Peyer's patch (tissue), 4 donors: ENCODE data around the gene HMCN1. TPM values are rescaled to one million over a fixed set of nuclear protein-coding genes. Genes with fewer than 3 reads are reported as not detected.
"Not testable (repeated sequence)": the region's sequence is repeated elsewhere in the genome, so short reads cannot be mapped to it uniquely, and the experiment has no call there.

ENCODE experiments used
- DNase-seq, 3 donors: peaks; one replicate each; pipeline ENCODE4 v3.0.0-alpha.2; 2017 to 2019
- H3K27ac ChIP-seq, 4 donors: fragments of 200-600 bp; sonication (generic); one replicate each; pipeline ENCODE4 v1.5.1; 2016 to 2019
- H3K27me3 ChIP-seq, 2 donors: fragments of 200-600 bp; sonication (generic); one replicate each; pipeline ENCODE4 v1.5.1; 2019
- H3K36me3 ChIP-seq, 3 donors: fragments of 200-600 bp; sonication (generic); one replicate each; pipeline ENCODE4 v1.5.1; 2016 to 2019
- H3K4me1 ChIP-seq, 4 donors: fragments of 200-600 bp; sonication (generic); one replicate each; pipeline ENCODE4 v1.5.1; 2016 to 2019
- H3K4me3 ChIP-seq, 4 donors: fragments of 200-600 bp; sonication (generic); 1 replicate in 3 of 4; 2 replicates in 1 of 4; pipeline ENCODE4 v1.5.1; 2016 to 2019; ENCODE audit warnings: mild to moderate bottlenecking in 1 of 4
- H3K9me3 ChIP-seq, 4 donors: fragments of 200-600 bp; sonication (generic); one replicate each; pipeline ENCODE4 v1.5.1; 2016 to 2019; ENCODE audit warnings: mild to moderate bottlenecking in 1 of 4
- POLR2A ChIP-seq, 2 donors: fragments of 450-650 bp; IDR thresholded peaks; one replicate each; pipeline ENCODE4 v1.5.1; 2017; ENCODE audit warnings: antibody characterized with exemption in 2 of 2, mild to moderate bottlenecking in 2 of 2, moderate library complexity in 2 of 2
- total RNA-seq, 4 donors: library from RNA; depleted of rRNA; stranded (reverse); fragments of >200 nt; gene quantifications; one replicate each; pipeline ENCODE4 v1.1.0, GENCODE V29; 2016
- TF ChIP-seq, protein P1 (sequence below), 6 experiments: fragments of 450-650 bp in 4 of 6; fragments of 200-600 bp in 2 of 6; sonication (generic) in 1 of 6; IDR thresholded peaks; one replicate each; pipeline ENCODE4 v1.5.1; 2017 to 2019; ENCODE audit warnings: antibody characterized with exemption in 6 of 6, mild to moderate bottlenecking in 3 of 6, moderate library complexity in 1 of 6

The HMCN1 gene
- total RNA-seq, 4 donors from 2014 or later, result 1.5 to 18.2 (median 7.1) TPM

DNA sequence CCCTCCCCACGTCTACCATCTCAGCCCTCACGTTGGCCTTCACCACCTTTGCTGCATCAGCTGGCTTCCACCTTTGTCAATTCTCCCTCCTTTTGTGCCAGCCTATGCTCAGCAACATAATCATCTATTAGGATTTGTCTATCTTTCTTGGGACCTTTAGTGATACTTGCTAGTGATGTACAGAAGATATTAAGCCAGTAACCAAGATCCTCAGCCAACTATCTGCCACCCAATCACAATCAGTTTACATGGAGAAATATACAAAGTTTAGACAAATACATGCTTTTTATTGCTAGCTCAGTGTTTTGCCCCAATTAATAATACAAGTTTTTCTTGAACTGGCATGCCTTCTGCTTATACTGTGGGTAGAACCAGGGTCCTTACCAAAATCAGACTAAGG is 468.6 kb downstream of the HMCN1 start:
- no peak overlapping the region for H3K4me3 ChIP-seq
- H3K4me1 ChIP-seq, result no peaks in the 10 kb centered on the region
- H3K27me3 ChIP-seq, result no peaks in the 10 kb centered on the region
- DNase-seq, result no peak
- H3K36me3 ChIP-seq, result no peaks in the 10 kb centered on the region
- H3K27ac ChIP-seq, result no peak overlapping the region
- H3K9me3 ChIP-seq, result no peaks in the 10 kb centered on the region
- TF ChIP-seq POLR2A (IDR thresholded peaks at IDR 0.05), result no peak
- TF ChIP-seq, protein P1, sequence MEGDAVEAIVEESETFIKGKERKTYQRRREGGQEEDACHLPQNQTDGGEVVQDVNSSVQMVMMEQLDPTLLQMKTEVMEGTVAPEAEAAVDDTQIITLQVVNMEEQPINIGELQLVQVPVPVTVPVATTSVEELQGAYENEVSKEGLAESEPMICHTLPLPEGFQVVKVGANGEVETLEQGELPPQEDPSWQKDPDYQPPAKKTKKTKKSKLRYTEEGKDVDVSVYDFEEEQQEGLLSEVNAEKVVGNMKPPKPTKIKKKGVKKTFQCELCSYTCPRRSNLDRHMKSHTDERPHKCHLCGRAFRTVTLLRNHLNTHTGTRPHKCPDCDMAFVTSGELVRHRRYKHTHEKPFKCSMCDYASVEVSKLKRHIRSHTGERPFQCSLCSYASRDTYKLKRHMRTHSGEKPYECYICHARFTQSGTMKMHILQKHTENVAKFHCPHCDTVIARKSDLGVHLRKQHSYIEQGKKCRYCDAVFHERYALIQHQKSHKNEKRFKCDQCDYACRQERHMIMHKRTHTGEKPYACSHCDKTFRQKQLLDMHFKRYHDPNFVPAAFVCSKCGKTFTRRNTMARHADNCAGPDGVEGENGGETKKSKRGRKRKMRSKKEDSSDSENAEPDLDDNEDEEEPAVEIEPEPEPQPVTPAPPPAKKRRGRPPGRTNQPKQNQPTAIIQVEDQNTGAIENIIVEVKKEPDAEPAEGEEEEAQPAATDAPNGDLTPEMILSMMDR (IDR thresholded peaks at IDR 0.05), result no peak

DNA sequence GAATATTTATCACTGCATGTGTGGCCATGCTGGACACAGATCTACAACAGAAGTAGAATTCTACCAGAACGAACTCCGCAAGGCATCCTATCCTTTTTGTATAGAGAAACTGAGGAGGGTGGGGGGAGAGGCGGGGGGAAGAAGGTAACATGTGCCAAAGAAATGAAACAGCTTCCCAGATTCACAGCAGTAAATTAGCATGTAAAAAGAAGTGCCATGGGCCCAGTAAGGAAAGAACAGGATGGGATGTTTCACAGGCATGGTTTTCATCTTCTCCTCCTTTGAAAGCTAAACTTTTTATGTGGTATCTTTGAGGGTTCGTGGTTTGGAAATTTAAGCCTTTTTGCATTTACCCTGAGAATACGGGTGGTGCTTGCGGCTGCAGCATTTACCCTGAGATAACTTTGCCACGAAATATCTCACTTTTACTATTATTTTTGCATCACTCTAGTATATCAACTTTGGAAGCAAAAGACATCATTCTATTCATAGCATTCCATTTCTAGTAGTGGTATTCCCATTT is 471.9 kb downstream of the HMCN1 start:
- H3K4me1 ChIP-seq, result no peaks in the 10 kb centered on the region
- H3K4me3 ChIP-seq, result no peak overlapping the region
- no peaks in the 10 kb centered on the region for H3K36me3 ChIP-seq
- H3K27me3 ChIP-seq, result no peaks in the 10 kb centered on the region
- no peaks in the 10 kb centered on the region for H3K9me3 ChIP-seq
- H3K27ac ChIP-seq, result no peak overlapping the region
- DNase-seq, result no peak
- no peak for TF ChIP-seq POLR2A (IDR thresholded peaks at IDR 0.05)
- TF ChIP-seq, protein P1 (IDR thresholded peaks at IDR 0.05), result no peak

DNA sequence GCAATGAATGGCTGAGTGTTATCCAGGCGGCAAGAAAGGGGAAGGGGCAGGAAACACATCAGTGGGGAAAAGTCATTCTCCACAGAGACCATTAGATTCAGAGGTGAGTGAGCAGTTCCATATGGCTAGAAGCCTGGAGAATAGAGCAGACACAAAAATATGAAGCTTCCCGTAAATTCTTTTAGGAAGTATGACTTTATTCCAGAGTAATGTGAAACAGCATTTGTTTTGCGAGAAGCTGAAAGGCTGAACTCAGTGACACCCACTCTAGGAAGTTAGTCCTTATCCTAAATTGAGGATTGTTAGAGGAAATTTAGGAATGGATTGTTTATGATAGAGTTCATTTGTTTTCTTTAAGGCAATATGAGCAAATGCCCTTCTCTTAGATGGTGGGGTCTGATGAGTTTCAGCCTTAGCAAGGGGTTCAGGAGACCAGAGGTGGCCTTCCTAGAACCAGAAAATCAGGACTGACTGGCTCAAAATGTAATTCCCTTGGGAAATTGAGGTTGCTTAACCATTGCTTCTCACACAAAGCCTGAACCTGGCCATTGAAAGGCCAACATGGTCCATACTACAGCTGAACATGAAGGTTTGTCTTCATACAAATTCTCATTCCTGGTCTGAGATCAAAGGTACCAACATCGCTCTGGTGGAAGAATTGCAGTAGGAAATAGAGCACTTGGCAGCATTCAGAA is 473.3 kb downstream of the HMCN1 start:
- Histone ChIP-seq H3K27ac (no peak overlapping the region), H3K27me3 (no peaks in the 10 kb centered on the region), H3K4me1 (no peaks in the 10 kb centered on the region), H3K9me3 (no peaks in the 10 kb centered on the region), H3K36me3 (no peaks in the 10 kb centered on the region), H3K4me3 (no peak overlapping the region)
- DNase-seq, result no peak
- TF ChIP-seq, protein P1 (IDR thresholded peaks at IDR 0.05), result no peak
- no peak for TF ChIP-seq POLR2A (IDR thresholded peaks at IDR 0.05)

DNA sequence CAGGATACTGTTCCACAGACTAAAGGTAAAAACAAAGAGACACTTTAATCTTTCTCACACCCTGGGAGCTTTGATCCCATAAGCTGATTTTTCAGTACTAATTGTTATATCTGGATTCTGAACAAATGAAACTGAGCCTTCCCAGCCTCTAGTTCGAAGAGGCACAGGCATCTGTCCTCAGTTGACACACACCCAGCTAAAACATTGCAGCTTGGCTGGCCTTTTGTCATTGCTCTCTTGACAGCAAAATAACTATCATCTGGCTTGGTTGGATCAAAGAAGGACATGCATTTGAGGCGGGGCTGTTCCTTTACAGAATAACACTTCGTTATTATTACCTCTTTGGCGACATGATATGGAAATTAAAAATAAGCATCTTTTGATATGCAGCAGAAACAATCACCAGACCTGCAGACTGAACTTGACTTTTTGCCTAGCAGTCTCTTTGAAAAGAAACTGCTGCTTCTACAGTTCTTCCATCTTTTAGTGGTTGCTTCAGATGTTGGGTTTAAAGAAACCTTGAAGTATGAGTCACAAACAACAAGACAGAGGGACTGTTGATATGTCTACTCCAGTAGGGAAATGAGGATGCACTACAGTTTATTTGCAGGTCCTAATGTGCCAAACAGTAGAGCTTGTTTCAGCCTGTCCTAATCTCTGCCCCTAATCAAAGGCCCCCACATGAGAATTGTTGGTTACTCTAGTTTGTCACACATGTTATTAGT is 474.4 kb downstream of the HMCN1 start:
- Histone ChIP-seq H3K9me3 (no peaks in the 10 kb centered on the region), H3K4me1 (no peaks in the 10 kb centered on the region), H3K27ac (no peak overlapping the region), H3K36me3 (no peaks in the 10 kb centered on the region), H3K4me3 (no peak overlapping the region), H3K27me3 (no peaks in the 10 kb centered on the region)
- no peak for DNase-seq
- TF ChIP-seq POLR2A (IDR thresholded peaks at IDR 0.05), result no peak
- TF ChIP-seq, protein P1 (IDR thresholded peaks at IDR 0.05), result no peak

DNA sequence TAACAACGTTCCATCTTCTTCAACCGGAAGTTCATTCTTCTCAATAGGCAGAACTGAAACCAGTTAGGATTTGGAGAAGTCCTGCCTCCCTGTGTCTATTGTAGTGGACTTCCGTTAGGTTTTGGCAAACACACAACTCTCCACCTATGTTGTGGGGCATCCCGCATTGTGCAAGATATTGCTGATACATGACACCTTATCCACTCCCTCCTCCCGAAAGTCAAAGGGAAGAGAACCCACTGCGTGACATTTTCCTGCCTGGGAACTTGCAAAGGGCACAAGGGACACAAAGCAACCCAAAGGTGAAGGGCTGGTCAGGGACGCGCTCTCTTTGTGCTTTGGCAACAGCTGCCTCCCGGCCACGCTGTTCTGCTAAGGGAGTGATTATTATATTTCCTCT is 476.1 kb downstream of the HMCN1 start:
- no peak for DNase-seq
- H3K27me3 ChIP-seq, result no peaks in the 10 kb centered on the region
- TF ChIP-seq POLR2A (IDR thresholded peaks at IDR 0.05), result no peak
- TF ChIP-seq, protein P1 (IDR thresholded peaks at IDR 0.05), result no peak
- no peaks in the 10 kb centered on the region for H3K9me3 ChIP-seq
- no peaks in the 10 kb centered on the region for H3K4me1 ChIP-seq
- no peak overlapping the region for H3K4me3 ChIP-seq
- no peak overlapping the region for H3K27ac ChIP-seq
- H3K36me3 ChIP-seq, result no peaks in the 10 kb centered on the region

DNA sequence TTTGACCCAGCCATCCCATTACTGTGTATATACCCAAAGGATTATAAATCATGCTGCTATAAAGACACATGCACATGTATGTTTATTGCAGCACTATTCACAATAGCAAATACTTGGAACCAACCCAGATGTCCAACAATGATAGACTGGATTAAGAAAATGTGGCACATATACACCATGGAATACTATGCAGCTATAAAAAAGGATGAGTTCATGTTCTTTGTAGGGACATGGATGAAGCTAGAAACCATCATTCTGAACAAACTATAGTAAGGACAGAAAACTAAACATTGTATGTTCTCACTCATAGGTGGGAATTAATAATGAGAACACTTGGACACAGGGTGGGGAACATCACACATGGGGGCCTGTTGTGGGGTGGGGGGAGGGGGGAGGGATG is 477.4 kb downstream of the HMCN1 start:
- not testable (repeated sequence) for H3K9me3 ChIP-seq, H3K4me1 ChIP-seq, H3K4me3 ChIP-seq, H3K27ac ChIP-seq, H3K36me3 ChIP-seq, H3K27me3 ChIP-seq, DNase-seq
